Loucy (cell line): ENCODE data around the gene EOLA2.
"Not testable (repeated sequence)": the region's sequence is repeated elsewhere in the genome, so short reads cannot be mapped to it uniquely, and the experiment has no call there.

ENCODE experiments used
- H2AFZ ChIP-seq: fragments of 200-600 bp; sonication (generic); 2 replicates; pipeline ENCODE4 v1.6.0; 2016; ENCODE audit warnings: antibody characterized with exemption, mild to moderate bottlenecking, low read length, moderate library complexity
- H3F3A ChIP-seq: fragments of 200-600 bp; 2 replicates; pipeline ENCODE4 v1.6.0; 2016; ENCODE audit warnings: antibody characterized with exemption, low read depth, mild to moderate bottlenecking
- H3K27me3 ChIP-seq: fragments of 200-600 bp; sonication (generic); 2 replicates; pipeline ENCODE4 v1.6.1; 2014; ENCODE audit warnings: low read length, mild to moderate bottlenecking; ENCODE audit not compliant: insufficient read depth, poor library complexity, severe bottlenecking
- H3K36me3 ChIP-seq: fragments of 200-600 bp; sonication (generic); 2 replicates; pipeline ENCODE4 v1.6.1; 2016; ENCODE audit warnings: low read length; ENCODE audit not compliant: insufficient read depth
- H3K4me1 ChIP-seq: fragments of 200-600 bp; sonication (generic); 2 replicates; pipeline ENCODE4 v1.5.1; 2014; ENCODE audit warnings: low read length, mild to moderate bottlenecking; ENCODE audit not compliant: insufficient read depth, poor library complexity, severe bottlenecking
- H3K4me2 ChIP-seq: fragments of 200-600 bp; sonication (generic); 2 replicates; pipeline ENCODE4 v1.6.0; 2014; ENCODE audit warnings: antibody characterized with exemption, low read length, low read depth, mild to moderate bottlenecking; ENCODE audit not compliant: poor library complexity, severe bottlenecking
- H3K4me3 ChIP-seq: fragments of 200-600 bp; sonication (generic); 2 replicates; pipeline ENCODE4 v1.5.1; 2014; ENCODE audit warnings: low read length, mild to moderate bottlenecking, mixed read lengths; ENCODE audit not compliant: poor library complexity, severe bottlenecking
- H3K79me2 ChIP-seq: fragments of 200-600 bp; sonication (generic); 2 replicates; pipeline ENCODE4 v1.6.1; 2014; ENCODE audit warnings: low read length; ENCODE audit not compliant: insufficient read depth
- H3K9ac ChIP-seq: fragments of 200-600 bp; sonication (generic); 2 replicates; pipeline ENCODE4 v1.6.0; 2014; ENCODE audit warnings: mild to moderate bottlenecking, low read depth, low read length, moderate library complexity; ENCODE audit not compliant: poor library complexity, severe bottlenecking
- H3K9me2 ChIP-seq: fragments of 200-600 bp; sonication (generic); replicated peaks from 2 replicates; pipeline ENCODE4 v1.6.1; 2016; ENCODE audit warnings: low read depth, low read length, mixed read lengths
- H3K9me3 ChIP-seq: fragments of 200-600 bp; sonication (generic); 2 replicates; pipeline ENCODE4 v1.6.1; 2014; ENCODE audit warnings: mild to moderate bottlenecking, antibody characterized with exemption, low read length, low read depth; ENCODE audit not compliant: insufficient read depth
- H4K20me1 ChIP-seq: fragments of 200-600 bp; sonication (generic); 2 replicates; pipeline ENCODE4 v1.6.0; 2014; ENCODE audit warnings: antibody characterized with exemption, low read length, mild to moderate bottlenecking; ENCODE audit not compliant: insufficient read depth, poor library complexity, severe bottlenecking

EOLA2 gene

DNA sequence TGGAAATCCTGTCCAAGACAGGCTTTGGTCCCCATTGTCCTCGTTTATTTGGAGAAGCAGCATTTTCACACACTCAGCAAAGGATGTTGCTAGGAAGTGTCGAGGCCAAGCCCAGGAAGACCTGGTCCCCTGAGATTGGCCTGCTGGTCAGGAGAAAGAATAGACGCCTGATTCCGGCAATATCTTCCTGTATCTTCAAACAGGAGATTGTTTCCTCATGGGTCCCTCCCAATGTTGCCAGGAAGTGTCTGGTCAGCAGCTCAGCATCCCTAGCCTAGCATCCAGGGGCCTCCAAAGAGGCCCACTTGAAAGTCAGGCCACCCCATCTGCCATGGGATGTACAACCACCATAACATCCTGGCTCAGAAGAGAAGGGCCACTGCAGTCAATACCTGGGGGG, 6.9 kb downstream of the EOLA2 start:
- not testable (repeated sequence) for H3K79me2 ChIP-seq, H3K9me3 ChIP-seq, H4K20me1 ChIP-seq, H3K27me3 ChIP-seq, H3K9ac ChIP-seq, H3K9me2 ChIP-seq, H3K4me1 ChIP-seq, H3K36me3 ChIP-seq, H3K4me2 ChIP-seq, H2AFZ ChIP-seq, H3K4me3 ChIP-seq, H3F3A ChIP-seq

DNA sequence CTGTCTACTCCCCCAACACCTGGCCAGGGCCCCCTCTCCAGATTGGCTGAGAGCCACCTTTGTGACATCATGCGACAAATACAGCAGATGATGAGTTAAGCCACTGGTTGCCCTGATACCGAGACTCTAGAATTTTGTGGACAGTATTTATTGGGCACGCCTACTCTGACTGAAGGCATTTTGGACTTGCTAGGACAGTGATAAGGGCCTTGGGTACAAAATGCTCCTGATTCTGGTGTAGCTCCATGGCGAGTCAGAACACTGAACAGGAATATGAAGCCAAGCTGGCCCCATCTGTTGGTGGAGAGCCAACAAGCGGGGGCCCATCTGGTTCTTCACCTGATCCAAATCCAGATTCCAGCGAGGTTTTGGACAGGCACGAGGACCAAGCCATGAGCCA, 8.9 kb downstream of the EOLA2 start, which contains the start of gene HSFX4:
Gene HSFX4 (plus strand): TSS at position 174 of the 400 bp plus-strand sequence. CDS start 72 bp downstream, at position 246.
- H3K9me3 ChIP-seq, H3K27me3 ChIP-seq, H3K4me2 ChIP-seq, H3K79me2 ChIP-seq, H3K4me1 ChIP-seq, H4K20me1 ChIP-seq, H3F3A ChIP-seq, H3K9me2 ChIP-seq, H3K9ac ChIP-seq, H3K4me3 ChIP-seq, H2AFZ ChIP-seq, H3K36me3 ChIP-seq: not testable (repeated sequence)

DNA sequence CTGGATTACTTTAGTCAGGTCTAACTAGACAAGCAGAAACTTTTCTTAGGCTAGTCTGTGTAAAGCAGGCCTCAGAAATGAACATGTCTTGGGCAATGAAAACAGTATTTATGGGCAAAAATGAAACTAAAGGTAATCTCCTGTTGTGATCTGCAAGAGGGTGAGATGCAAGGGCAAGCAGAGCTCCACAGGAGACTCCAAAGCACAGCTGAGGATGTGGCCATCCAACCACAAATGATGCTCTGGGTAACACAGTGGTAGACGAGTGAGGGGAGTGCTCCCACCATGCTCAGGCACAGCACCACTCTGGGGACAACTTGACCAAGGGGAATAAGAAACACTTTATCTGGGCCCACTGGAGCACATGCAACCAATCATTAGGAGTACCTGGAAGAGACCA, 9.7 kb downstream of the EOLA2 start:
- not testable (repeated sequence) for H3K9me2 ChIP-seq, H3K36me3 ChIP-seq, H3K4me3 ChIP-seq, H4K20me1 ChIP-seq, H3K4me1 ChIP-seq, H3K4me2 ChIP-seq, H3K9ac ChIP-seq, H3K9me3 ChIP-seq, H3K27me3 ChIP-seq, H3K79me2 ChIP-seq, H2AFZ ChIP-seq, H3F3A ChIP-seq

DNA sequence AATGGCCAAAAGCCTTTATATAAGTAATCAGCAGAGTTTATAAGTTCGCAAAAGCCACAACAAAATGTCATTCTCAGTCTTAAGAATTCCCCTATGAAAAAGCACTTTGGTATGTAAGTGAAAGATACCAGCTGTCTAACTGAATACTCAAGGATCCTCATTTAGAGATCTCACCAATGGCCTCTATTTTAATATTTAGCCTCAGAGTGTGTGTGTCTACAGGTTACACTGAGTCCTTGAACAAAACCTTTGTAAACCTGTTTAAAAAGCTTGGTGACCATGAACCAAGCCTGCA, 10.4 kb downstream of the EOLA2 start:
- H3K79me2 ChIP-seq, result not testable (repeated sequence)

DNA sequence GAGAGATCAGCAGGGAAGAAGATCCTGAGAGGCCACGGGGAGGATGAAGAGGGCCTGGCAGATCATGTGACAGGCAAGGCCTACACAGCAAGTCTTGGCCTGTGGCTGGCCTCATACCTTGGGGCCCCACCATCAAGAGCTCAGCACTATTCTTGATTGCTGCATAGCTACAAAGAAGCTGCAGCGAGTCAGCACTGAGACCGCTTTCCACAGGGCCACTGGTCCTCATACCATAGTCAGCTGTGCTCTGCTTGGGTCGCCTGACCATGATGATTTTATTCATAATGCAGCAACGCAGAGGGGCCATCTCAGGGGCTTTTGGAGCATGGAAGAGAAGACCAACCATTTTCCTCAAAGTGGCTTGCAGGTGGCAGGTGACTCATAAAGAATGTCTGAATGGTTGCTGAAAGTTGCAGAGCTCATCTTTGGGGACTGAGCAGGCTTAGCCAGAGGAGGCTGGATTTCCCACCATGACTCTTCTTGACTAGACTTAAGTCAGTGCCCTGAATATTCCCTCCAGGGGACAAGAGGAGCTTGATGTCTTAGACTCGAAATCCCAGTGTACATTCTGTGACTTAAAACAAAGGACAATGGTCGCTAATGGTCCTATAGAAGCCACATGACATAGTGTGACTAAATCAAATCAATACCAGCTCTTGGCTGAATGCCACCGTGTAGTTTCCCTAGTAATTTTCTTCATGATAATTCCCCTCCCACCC, 10.9 kb downstream of the EOLA2 start:
- H3K4me2 ChIP-seq, H4K20me1 ChIP-seq, H3K9me3 ChIP-seq, H3K79me2 ChIP-seq, H3K4me1 ChIP-seq, H2AFZ ChIP-seq, H3K9ac ChIP-seq, H3K36me3 ChIP-seq, H3K27me3 ChIP-seq, H3K9me2 ChIP-seq, H3F3A ChIP-seq, H3K4me3 ChIP-seq: not testable (repeated sequence)

More for the DNA sequence above, 10.4 kb downstream of the EOLA2 start:
- H3F3A ChIP-seq, H3K36me3 ChIP-seq, H3K4me1 ChIP-seq, H4K20me1 ChIP-seq, H3K4me3 ChIP-seq, H3K9me3 ChIP-seq, H3K27me3 ChIP-seq, H3K4me2 ChIP-seq, H3K9ac ChIP-seq, H3K9me2 ChIP-seq, H2AFZ ChIP-seq: not testable (repeated sequence)

DNA sequence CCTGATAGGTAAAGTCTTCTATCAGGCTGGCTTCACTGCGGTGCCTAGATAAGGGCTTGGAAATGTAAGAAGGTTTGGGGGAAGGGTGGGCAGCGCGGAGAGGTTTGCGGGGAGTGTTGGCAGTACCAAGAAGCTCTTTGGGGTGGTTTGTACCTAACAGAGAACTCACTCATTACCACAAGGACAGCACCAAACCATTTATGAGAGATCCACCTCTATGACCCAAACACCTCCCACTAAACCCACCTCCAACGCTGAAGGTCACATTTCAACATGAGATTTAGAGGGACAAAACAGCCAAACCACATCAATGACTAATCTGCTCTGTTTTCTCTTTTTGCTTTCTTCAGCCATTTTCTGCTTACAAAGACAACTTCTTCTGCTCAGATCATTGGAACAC, 13.9 kb downstream of the EOLA2 start:
- not testable (repeated sequence) for H3K4me3 ChIP-seq, H3K79me2 ChIP-seq, H2AFZ ChIP-seq, H3K9me3 ChIP-seq, H3K9ac ChIP-seq, H3K4me2 ChIP-seq, H3K27me3 ChIP-seq, H3K36me3 ChIP-seq, H4K20me1 ChIP-seq, H3F3A ChIP-seq, H3K4me1 ChIP-seq, H3K9me2 ChIP-seq

DNA sequence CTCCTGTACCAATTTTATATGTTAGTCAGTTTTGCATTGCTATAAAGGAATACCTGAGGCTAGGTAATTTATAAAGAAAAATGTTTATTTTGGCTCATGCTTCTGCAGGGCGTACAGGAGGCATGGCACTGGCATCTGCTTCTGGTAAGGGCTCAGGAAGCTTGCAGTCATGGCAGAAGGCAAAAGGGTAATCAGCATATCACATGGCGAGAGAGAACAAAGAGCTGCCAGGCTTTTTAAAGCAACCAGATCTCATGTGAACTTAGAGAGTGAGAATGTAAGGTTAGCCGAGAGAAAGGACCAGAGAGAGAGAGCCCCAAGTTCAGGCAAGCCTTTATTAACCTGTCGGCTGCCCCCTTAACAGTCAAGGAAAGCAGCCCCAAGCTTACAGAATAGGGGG, 14.5 kb downstream of the EOLA2 start:
- not testable (repeated sequence) for H4K20me1 ChIP-seq, H3K79me2 ChIP-seq, H3K4me3 ChIP-seq, H3K9me3 ChIP-seq, H3K4me1 ChIP-seq, H3K36me3 ChIP-seq, H3K9me2 ChIP-seq, H3K4me2 ChIP-seq, H3K27me3 ChIP-seq, H2AFZ ChIP-seq, H3F3A ChIP-seq, H3K9ac ChIP-seq
